GM21737 (cell line): ENCODE results near the gene KHNYN.
"Not testable (repeated sequence)": the region's sequence is repeated elsewhere in the genome, so short reads cannot be mapped to it uniquely, and the experiment has no call there.

ENCODE experiments used
- ATAC-seq: cut with Tn5 transposase; IDR thresholded peaks from one replicate; pipeline ENCODE4 v1.9.1; 2021; ENCODE audit warnings: mild to moderate bottlenecking, moderate library complexity; ENCODE audit not compliant: unreplicated experiment

Gene KHNYN

GRCh38 chr14:24429395-24430142 is at the start of gene KHNYN, which contains the start of gene CBLN3:
KHNYN (plus strand) TSS chr14:24429954; CDS start chr14:24430731, 777 bp downstream.
CBLN3 (minus strand) TSS chr14:24429668; CDS start chr14:24429054, 614 bp downstream.
- ATAC-seq = peak; percentile 77

DNA sequence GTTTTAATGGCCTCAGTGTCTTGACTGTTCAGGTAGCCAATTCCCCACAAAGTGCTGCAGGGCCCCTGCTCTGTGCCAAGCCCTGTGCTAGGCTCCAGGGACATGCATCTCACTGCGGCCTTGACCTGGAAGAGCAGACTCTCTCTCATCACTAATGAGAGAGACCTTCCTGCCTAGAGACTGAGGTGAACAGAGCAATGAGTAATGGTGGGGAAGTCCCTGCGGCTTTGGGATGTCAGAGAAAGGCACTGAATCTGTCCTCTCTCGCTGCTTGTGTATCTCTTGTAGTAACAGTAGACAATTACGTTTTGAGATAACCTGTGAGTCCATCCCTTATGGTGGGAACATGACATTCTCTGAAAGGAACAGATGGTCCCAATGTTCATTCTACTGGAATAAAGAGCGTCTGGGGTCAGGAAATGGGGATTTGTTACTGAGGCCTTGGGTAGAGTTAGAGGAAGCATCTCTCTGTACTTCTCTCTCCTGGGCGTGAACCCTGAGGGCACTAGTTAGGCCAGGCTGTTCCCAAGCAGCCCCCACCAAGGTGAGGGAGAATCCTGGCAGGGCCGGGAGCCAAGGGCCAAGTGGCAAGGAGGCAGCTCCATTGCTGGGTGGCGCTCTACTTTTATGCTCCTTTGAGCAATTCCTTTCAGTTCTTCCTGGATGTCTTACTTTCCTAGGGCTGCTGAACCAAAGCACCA is 48.2 kb upstream of the KHNYN start:
- no peak for ATAC-seq

DNA sequence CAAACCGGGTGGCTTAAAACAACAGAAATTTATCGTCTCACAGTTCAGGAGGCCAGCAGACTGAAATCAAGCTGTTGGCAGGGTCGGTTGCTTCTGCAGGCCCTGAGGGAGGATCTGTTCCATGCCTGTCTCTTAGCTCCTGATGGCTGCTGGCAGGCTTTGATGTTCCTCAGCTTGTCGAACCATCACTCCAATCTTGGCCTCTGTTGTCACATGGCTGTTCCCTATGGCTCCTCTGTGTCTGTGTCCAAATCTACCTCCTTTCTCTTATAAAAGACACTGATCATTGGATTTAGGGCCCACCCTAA is 47.7 kb upstream of the KHNYN start:
- no peak for ATAC-seq

GRCh38 chr14:24384169-24384568 is 45.6 kb upstream of the KHNYN start:
- ATAC-seq = no peak

GRCh38 chr14:24385524-24385923 is 44.2 kb upstream of the KHNYN start:
- no peak for ATAC-seq

DNA sequence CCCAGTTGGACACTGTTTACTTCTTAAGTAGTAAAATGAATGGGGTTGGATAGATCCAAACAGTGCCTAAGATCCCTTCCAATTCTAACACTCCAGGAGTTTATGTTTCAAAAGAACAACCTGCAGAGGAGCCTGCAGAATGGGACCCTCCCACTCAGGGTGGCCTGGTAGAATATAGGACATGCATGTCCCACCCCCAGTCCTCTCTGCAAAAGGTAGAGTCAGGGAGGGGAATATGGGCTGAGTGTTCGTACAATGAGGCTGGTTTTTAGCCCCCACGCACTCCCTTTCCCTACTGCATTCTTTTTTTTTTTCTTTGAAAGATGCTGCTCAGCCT is 42.8 kb upstream of the KHNYN start:
- ATAC-seq = no peak

- ATAC-seq = not testable (repeated sequence)
Observed at GRCh38 chr14:24387579-24387978, 42.2 kb upstream of the KHNYN start.

GRCh38 chr14:24388474-24389179 is 41.1 kb upstream of the KHNYN start:
- ATAC-seq = no peak

GRCh38 chr14:24389226-24389848 is 40.4 kb upstream of the KHNYN start:
- no peak for ATAC-seq

DNA sequence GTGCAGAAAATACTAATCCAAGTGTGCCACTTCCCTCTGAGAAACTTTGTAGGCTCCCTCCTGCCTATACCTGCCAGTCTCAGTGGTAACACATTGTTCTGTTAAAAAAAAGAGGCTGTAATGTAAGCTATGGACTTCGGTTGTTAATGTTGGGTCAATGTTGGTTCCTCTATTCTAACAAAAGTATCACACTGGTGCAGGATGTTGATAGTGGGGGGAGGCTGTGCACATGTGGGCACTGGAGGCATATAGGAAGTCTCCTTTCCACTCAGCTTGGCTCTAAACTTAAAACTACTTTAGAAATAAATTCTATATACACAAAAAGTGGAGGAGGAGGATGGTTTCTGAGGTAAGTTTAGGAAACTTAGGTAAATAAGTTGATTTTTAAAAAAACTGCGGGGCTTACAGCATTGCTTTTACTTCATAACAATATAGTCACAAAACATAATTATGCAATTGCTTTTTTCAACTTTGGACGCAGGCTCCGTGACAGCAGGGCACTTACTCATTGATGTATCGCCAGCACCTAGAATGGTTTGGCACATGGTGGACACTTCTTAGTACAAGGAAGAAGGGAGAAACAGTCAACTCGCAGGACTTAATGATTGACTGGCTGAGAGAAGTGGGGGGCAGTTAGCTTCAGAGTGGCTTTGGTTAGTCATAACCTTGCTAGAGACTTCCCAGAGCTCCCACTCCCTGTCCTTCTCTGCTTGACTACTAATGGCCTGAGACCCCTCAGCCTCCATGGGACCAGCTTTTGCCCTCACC is 38.9 kb upstream of the KHNYN start:
- no peak for ATAC-seq

GRCh38 chr14:24392325-24393091 is 37.2 kb upstream of the KHNYN start:
- no peak for ATAC-seq

DNA sequence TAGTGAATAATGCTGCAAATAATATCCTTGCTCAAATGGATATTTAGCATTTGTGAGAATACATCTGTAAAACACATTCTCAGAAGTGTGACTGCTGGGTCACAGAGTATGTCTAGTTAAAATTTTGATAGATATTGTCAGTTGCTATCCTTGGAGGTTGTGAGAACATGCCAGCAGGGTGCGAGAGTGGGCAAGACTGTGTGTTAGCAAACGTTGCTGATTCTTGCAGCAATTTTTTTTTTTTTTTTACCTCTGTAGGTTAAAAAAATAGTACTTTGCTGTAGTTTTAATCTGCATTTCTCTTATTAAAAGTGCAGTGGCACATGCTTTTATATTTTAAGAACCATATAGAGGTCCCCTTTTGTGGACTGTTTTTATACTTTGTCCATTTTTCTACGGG is 35.5 kb upstream of the KHNYN start:
- ATAC-seq = no peak

DNA sequence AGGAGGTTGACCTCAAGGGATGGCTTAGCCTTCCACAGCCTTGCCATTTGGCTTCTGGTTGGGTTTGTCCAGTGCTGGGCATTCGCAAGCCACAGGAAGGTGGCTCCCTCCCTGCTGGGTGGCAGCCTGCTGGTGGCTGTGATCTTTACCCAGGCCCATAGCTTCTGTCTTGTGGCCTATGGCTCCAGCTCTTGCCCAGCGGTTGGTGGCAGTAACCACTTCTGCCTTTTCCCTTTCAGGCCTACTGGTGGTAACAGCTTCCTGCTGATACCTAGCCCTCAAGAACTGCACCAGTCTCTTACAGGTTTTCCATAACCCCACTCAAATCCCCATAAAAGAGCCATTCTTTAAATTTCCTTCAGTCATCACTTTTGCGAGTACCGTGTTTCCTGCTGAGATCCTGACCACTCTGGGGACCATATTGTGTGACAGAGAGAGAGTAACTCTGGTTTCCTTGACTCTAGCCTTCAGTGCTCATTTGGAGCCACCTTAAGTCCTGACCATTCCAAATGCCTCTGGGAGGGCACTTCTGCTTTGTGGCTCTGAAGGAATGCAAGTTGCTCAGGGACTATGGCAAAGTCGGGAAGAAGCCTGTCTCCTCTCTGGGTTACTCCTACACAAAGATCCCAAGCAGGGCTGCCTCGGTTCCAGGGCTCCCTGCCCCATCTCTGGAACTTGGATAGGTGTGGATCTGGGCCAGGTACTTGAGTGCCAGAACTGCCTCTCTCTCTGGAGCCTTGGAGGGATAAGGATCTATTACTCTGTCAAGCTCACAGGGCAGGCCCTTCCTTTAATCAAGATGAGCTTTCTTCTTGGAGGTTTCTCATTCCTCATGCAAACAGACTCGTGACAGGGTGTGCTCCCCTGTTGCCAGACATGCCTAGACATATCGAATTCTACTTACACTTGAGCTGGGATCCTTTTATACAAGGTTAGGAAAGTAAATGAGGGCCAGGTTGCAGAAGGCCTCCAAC is 33.9 kb upstream of the KHNYN start:
- ATAC-seq = no peak

DNA sequence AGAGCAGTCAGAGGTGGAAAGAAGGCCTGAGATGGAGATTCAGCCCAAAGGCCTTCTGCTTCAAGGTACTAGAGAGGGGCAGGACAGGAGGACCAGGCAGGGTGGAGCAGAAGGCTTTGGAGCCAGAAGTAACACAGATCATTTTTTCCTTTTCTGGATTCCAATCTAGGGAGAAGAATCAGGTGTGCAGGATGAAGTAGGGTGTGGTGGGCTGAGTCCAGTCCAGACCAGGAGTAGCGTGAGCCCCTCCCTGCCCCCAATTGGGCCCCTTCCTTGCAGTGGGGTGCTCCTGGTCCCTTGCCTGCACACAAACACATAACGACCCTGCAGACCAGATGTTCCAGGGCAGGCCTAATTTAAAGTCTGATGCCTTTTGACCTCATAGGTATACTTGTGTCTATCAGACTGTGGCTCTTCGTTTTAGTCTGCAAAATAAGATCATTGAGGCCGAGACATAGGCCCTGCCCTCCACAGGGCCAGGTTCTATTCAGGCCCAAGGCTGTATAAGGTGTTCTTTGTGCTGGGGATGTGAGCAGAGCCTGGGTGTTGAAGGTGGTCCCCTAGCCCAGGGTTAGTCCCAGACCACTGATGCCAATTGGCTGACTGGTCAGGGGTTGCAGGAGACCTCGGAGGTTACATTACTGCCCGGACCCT is 32.0 kb upstream of the KHNYN start:
- no peak for ATAC-seq

DNA sequence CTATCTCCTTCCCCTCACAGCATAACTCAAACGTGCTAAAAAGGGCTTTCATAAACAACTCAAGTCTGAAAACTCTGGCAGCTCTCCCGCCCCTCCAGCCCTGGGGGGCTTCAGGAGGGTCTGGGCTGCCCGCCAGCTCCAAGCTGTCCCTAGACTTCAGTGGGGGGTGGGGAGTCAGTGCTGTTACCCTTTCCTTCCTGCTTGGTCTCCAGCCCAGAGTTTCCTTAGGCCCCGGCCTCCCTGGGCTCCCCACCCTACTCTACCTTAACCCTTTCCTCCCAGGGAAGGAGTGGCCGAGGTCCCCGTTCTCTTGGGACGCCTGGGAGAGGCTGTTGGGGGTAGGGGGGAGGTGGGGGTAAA is 31.5 kb upstream of the KHNYN start:
- ATAC-seq = no peak

DNA sequence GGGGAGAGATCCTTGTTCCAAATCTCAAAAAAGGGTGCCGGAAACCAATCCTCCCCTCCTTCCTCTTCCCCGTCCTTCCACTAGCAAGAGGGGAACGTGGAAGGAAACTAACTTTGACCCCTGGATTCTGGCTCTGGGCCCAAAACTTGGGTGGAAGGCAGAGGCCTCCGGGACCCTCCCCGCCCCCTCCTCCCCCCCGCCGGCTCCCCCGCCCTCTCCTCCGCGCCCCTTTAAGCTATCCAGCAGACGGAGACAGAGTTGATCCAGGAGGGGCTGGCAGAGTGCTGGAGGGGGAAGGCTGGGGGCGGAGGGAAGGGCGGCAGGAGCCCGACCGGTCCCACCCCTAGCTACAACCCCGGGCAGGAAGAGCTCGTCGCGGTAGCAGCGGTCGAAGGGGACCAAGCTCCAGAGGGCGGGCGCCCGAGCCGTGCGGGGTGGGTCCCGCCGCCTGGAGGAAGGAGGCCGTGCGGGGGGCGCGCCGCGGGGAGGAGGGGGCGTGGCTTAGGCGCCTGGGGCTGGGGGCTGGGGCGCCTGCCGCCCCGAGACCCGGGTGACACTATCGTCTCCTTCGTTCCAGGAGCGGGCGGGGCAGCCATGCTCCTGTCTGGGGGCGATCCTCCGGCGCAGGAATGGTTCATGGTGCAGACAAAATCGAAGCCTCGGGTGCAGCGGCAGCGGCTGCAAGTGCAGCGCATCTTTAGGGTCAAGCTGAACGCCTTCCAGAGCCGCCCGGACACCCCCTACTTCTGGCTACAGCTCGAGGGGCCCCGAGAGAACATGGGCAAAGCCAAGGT is 30.9 kb upstream of the KHNYN start, which contains the start of gene NYNRIN:
Gene NYNRIN, plus strand, starts transcription at position 351 of the 794 bp plus-strand sequence. Its CDS starts 244 bp downstream, at position 595.
- ATAC-seq = no peak

DNA sequence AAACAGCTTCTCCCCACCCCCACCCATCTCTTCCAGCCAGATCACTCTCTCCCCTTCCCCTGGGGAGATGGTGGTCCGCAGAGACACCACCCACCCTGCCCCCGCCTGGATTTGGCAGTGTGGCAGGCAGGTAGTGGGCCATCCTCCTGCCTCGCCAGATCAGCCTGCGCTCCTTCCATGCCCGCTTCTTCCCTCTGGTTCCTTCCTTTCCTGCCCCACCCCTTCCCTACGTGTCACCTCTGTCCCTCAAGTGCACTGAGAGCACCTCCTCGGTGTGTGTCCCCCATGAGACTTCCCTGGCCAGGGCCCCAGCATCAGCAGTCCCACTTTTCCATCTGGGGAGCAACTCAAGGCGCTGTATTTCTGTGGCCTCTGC is 30.3 kb upstream of the KHNYN start:
- no peak for ATAC-seq
